Non-pigmented ciliary epithelial cell (primary cell): ENCODE results near the gene REEP3.

Experiments used
- DNase-seq: peaks from one replicate; pipeline ENCODE4 v3.0.0-alpha.2; 2010; ENCODE audit warnings: low read depth

REEP3 gene

GRCh38 chr10:63506554-63506953, 14.6 kb upstream of the REEP3 start:
- no peak for DNase-seq

- DNase-seq: no peak
Observed at GRCh38 chr10:63515002-63515763, 6.0 kb upstream of the REEP3 start.

- no peak for DNase-seq
Observed at GRCh38 chr10:63516207-63516606, 5.0 kb upstream of the REEP3 start.

GRCh38 chr10:63518690-63519288, 2.4 kb upstream of the REEP3 start:
- DNase-seq: no peak

GRCh38 chr10:63521416-63522276, 445 bp downstream of the REEP3 start:
- DNase-seq: no peak

GRCh38 chr10:63522277-63522687, 1.1 kb downstream of the REEP3 start:
- DNase-seq: no peak

GRCh38 chr10:63522995-63523394, 1.8 kb downstream of the REEP3 start:
- DNase-seq: no peak

GRCh38 chr10:63525021-63525420, 3.8 kb downstream of the REEP3 start:
- DNase-seq: no peak

- no peak for DNase-seq
Observed at GRCh38 chr10:63527401-63527800, 6.2 kb downstream of the REEP3 start.

GRCh38 chr10:63528084-63528744, 7.0 kb downstream of the REEP3 start:
- DNase-seq: no peak

- no peak for DNase-seq
Observed at GRCh38 chr10:63530409-63530808, 9.2 kb downstream of the REEP3 start.

- DNase-seq: no peak
Observed at GRCh38 chr10:63534723-63535122, 13.5 kb downstream of the REEP3 start.

GRCh38 chr10:63536698-63537097, 15.5 kb downstream of the REEP3 start:
- no peak for DNase-seq

GRCh38 chr10:63537536-63537935, 16.3 kb downstream of the REEP3 start:
- no peak for DNase-seq

GRCh38 chr10:63539377-63539776, 18.2 kb downstream of the REEP3 start:
- no peak for DNase-seq

- DNase-seq: no peak
Observed at GRCh38 chr10:63539994-63540393, 18.8 kb downstream of the REEP3 start.

- no peak for DNase-seq
Observed at GRCh38 chr10:63542835-63543575, 21.8 kb downstream of the REEP3 start.

- no peak for DNase-seq
Observed at GRCh38 chr10:63543576-63543962, 22.4 kb downstream of the REEP3 start.

GRCh38 chr10:63544418-63544817, 23.2 kb downstream of the REEP3 start:
- no peak for DNase-seq

- DNase-seq: no peak
Observed at GRCh38 chr10:63547628-63548360, 26.6 kb downstream of the REEP3 start.

GRCh38 chr10:63548860-63549259, 27.7 kb downstream of the REEP3 start:
- no peak for DNase-seq
